ENCODE data around the gene RNASEH1.
A peak's percentile ranks its signal among the peaks of the same experiment; 100 is the strongest.
"Not testable (repeated sequence)": the region's sequence is repeated elsewhere in the genome, so short reads cannot be mapped to it uniquely, and the experiment has no call there.

RNASEH1 gene

DNA sequence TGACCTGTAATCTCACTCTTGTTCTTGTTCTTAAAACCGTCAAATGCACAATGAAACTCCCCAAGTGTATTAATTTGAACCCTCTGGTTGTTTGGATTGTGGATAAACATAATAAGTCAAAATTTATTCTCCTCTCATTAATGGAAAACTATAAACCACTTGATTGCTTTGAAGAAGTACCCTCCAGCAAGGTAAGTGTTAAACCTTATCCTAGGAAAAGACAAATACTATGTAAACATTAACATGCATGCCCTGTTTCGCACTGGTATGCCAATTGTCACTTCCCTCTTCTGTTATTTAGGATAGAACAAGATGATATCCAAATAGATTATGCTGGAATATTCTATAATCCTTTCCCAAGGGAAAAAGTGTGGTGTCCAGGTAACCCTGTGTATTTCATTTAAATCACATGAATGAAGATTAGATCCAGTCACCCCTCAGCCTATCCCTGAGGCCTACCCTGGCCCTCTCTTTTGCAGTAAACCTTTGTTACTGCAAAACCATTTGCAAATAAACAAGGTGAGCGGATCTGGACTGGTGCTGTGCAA lies 40.1 kb downstream of the RNASEH1 start:
- H3K27ac ChIP-seq (ENCODE audit: low read depth, low read length): peak overlapping the region; percentile 89
- peak overlapping the region; percentile 75 for H3K4me3 ChIP-seq (ENCODE audit: low read depth, low read length)
- H3K9ac ChIP-seq (ENCODE audit: low read length): peak overlapping the region; percentile 80
- H3K36me3 ChIP-seq (ENCODE audit: control insufficient read depth, insufficient read depth, low read length): peaks cover 4% of the 10 kb centered on the region
- H3K27me3 ChIP-seq (ENCODE audit: control insufficient read depth, insufficient read depth, low read length): 0 out of 2 replicates have a peak, but pooled peaks cover 6% of the 10 kb centered on the region
- peaks cover 10% of the 10 kb centered on the region for H3K9me3 ChIP-seq (ENCODE audit: control insufficient read depth, insufficient read depth, low read depth, low read length)
- H3K4me1 ChIP-seq (ENCODE audit: control insufficient read depth, insufficient read depth, low read length): peaks cover 12% of the 10 kb centered on the region; the same call in 1 of the 2 replicates

DNA sequence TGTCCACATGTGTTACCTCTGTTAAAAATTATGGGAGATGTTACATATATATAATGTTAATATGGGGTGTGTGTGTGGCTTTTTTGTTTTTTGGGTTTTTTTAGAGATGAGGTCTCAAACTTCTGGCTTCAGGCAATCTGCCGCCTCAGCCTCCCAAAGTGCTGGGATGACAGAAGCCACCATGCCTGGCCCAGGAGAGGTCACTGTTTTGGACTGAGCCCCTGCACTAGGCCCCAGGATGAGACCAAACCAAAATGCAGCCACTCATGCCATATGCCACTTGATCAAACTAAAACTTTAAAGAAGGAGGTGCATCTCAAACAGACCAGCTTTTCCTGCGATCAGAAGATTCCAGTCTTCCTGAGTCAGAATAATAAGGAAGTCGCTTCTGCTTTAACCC lies 41.3 kb downstream of the RNASEH1 start:
- H3K36me3 ChIP-seq (ENCODE audit: control insufficient read depth, insufficient read depth, low read length): peaks cover 12% of the 10 kb centered on the region

DNA sequence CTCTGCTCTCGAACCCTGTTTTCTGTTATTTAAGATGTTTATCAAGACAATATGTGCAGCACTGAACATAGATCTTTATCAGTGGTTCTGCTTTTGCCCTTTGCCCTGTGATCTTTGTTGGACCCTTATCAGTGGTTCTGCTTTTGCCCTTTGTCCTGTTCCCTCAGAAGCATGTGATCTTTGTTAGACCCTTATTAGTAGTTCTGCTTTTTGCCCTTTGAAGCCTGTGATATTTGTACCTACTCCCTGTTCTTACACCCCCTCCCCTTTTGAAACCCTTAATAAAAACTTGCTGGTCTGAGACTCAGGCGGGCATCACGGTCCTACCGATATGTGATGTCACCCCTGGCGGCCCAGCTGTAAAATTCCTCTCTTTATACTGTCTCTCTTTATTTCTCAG lies 42.7 kb downstream of the RNASEH1 start:
- H3K9ac ChIP-seq (ENCODE audit: low read length); H3K4me3 ChIP-seq (ENCODE audit: low read depth, low read length); H3K27me3 ChIP-seq (ENCODE audit: control insufficient read depth, insufficient read depth, low read length); H3K27ac ChIP-seq (ENCODE audit: low read depth, low read length): not testable (repeated sequence)
- peaks cover 10% of the 10 kb centered on the region for H3K9me3 ChIP-seq (ENCODE audit: control insufficient read depth, insufficient read depth, low read depth, low read length)
- peaks cover 22% of the 10 kb centered on the region for H3K36me3 ChIP-seq (ENCODE audit: control insufficient read depth, insufficient read depth, low read length)
- H3K4me1 ChIP-seq (ENCODE audit: control insufficient read depth, insufficient read depth, low read length): peaks cover 11% of the 10 kb centered on the region; the same call in 1 of the 2 replicates

More for the DNA sequence above, 41.3 kb downstream of the RNASEH1 start:
- peaks cover 10% of the 10 kb centered on the region for H3K9me3 ChIP-seq (ENCODE audit: control insufficient read depth, insufficient read depth, low read depth, low read length)
- H3K27me3 ChIP-seq (ENCODE audit: control insufficient read depth, insufficient read depth, low read length): 0 out of 2 replicates have a peak, but pooled peaks cover 6% of the 10 kb centered on the region
- peaks cover 12% of the 10 kb centered on the region; the same call in 1 of the 2 replicates for H3K4me1 ChIP-seq (ENCODE audit: control insufficient read depth, insufficient read depth, low read length)
- H3K9ac ChIP-seq (ENCODE audit: low read length): no peak overlapping the region
- H3K4me3 ChIP-seq (ENCODE audit: low read depth, low read length): no peak overlapping the region
- no peak overlapping the region for H3K27ac ChIP-seq (ENCODE audit: low read depth, low read length)

DNA sequence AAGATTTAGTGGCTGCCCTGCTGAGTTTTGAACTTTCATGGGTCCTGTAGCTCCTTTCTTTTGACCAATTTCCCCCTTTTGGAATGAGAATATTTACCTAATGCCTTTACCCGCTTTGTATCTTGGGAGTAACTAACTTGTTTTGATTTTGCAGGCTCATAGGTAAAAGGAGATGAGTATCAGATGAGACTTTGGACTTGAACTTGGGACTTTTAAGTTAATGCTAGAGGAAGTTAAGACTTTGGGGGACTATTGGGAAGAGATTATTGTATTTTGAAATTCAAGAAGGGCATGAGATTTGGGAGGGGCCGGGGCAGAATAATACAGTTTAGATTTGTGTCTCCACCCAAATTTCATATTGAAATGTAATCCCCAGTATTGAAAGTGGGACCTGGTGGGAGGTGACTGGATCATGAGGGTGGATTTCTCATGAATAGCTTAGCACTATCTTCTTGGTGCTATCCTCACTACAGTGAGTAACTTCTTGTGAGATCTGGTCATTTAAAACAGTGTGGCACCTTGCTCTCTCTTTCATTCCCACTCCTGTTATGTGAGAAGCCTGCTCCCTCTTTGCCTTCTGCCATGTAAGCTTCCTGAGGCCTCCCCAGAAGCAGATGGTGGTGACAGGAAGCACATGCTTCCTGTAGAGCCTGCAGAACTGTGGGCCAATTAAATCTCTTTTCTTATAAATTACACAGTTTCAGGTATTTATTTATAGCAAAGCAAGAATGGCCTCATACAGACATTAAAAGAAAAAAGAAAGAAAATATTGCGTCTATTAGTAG lies 44.9 kb downstream of the RNASEH1 start:
- Histone ChIP-seq H3K9me3 (ENCODE audit: control insufficient read depth, insufficient read depth, low read depth, low read length) (peaks cover 10% of the 10 kb centered on the region), H3K27me3 (ENCODE audit: control insufficient read depth, insufficient read depth, low read length) (no peaks in the 10 kb centered on the region), H3K36me3 (ENCODE audit: control insufficient read depth, insufficient read depth, low read length) (peaks cover 22% of the 10 kb centered on the region), H3K9ac (ENCODE audit: low read length) (no peak overlapping the region), H3K27ac (ENCODE audit: low read depth, low read length) (no peak overlapping the region), H3K4me3 (ENCODE audit: low read depth, low read length) (no peak overlapping the region), H3K4me1 (ENCODE audit: control insufficient read depth, insufficient read depth, low read length) (0 out of 2 replicates have a peak, but pooled peaks cover 6% of the 10 kb centered on the region)

DNA sequence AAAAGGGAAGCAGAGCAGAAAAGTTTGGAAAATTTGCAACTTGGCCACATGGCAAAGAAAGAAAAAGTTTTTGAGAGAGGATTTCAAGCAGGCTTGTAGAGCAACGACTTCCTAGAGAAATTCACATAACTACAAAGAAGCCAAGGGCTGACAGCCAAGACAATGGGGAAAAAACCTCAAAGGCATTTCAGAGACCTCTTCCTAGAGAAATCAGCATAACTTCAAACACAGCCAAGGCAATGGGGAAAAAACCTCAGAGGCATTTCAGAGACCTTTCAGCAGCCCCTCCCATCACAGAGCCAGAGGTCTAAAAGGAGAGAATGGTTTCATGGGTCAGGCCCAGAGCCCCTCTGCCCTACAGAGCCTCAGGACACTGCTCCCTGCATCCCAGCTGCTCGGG lies 46.0 kb downstream of the RNASEH1 start:
- Histone ChIP-seq H3K9me3 (ENCODE audit: control insufficient read depth, insufficient read depth, low read depth, low read length) (peaks cover 10% of the 10 kb centered on the region), H3K4me3 (ENCODE audit: low read depth, low read length) (no peak overlapping the region), H3K9ac (ENCODE audit: low read length) (no peak overlapping the region), H3K27me3 (ENCODE audit: control insufficient read depth, insufficient read depth, low read length) (no peaks in the 10 kb centered on the region), H3K36me3 (ENCODE audit: control insufficient read depth, insufficient read depth, low read length) (peaks cover 22% of the 10 kb centered on the region), H3K27ac (ENCODE audit: low read depth, low read length) (no peak overlapping the region), H3K4me1 (ENCODE audit: control insufficient read depth, insufficient read depth, low read length) (no peaks in the 10 kb centered on the region)

DNA sequence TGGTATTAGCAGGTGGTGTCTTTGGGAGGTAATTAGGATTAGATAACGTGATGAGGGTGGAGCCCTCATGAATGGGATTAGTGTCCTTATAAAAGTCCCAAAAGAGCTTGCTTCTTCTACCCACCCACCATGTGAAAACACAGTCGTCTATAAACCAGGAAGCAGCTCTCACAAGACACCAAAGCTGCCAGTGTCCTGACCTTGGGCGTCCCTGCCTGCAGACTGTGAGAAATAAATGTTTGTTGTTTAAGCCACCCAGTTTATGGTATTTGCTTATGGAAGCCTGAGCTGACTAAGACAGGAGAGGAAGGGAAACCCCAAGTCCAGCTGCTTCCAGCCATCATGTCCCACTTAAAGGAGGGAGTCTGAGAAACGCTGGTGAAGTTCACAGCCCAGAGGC lies 52.4 kb downstream of the RNASEH1 start:
- Histone ChIP-seq H3K9me3 (ENCODE audit: control insufficient read depth, insufficient read depth, low read depth, low read length) (no peaks in the 10 kb centered on the region), H3K4me1 (ENCODE audit: control insufficient read depth, insufficient read depth, low read length) (no peaks in the 10 kb centered on the region), H3K27ac (ENCODE audit: low read depth, low read length) (no peak overlapping the region), H3K4me3 (ENCODE audit: low read depth, low read length) (no peak overlapping the region), H3K9ac (ENCODE audit: low read length) (no peak overlapping the region), H3K36me3 (ENCODE audit: control insufficient read depth, insufficient read depth, low read length) (peaks cover 1% of the 10 kb centered on the region; the same call in 1 of the 2 replicates), H3K27me3 (ENCODE audit: control insufficient read depth, insufficient read depth, low read length) (no peaks in the 10 kb centered on the region)

DNA sequence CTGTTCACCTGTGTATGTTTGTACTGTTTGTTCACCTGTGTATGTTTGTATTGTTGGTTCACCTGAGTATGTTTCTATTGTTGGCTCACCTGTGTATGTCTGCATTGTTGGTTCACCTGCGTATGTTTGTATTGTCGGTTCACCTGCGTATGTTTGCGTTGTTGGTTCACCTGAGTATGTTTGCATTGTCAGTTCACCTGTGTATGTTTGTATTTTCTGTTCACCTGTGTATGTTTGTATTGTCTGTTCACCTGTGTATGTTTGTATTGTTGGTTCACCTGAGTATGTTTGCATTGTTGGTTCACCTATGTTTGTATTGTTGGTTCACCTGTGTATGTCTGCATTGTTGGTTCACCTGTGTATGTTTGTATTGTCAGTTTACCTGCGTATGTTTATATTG lies 53.4 kb downstream of the RNASEH1 start:
- Histone ChIP-seq H3K9ac (ENCODE audit: low read length) (no peak overlapping the region), H3K4me3 (ENCODE audit: low read depth, low read length) (no peak overlapping the region), H3K27me3 (ENCODE audit: control insufficient read depth, insufficient read depth, low read length) (no peaks in the 10 kb centered on the region), H3K9me3 (ENCODE audit: control insufficient read depth, insufficient read depth, low read depth, low read length) (no peaks in the 10 kb centered on the region), H3K27ac (ENCODE audit: low read depth, low read length) (no peak overlapping the region), H3K36me3 (ENCODE audit: control insufficient read depth, insufficient read depth, low read length) (peaks cover 7% of the 10 kb centered on the region; the same call in 1 of the 2 replicates), H3K4me1 (ENCODE audit: control insufficient read depth, insufficient read depth, low read length) (no peaks in the 10 kb centered on the region)

DNA sequence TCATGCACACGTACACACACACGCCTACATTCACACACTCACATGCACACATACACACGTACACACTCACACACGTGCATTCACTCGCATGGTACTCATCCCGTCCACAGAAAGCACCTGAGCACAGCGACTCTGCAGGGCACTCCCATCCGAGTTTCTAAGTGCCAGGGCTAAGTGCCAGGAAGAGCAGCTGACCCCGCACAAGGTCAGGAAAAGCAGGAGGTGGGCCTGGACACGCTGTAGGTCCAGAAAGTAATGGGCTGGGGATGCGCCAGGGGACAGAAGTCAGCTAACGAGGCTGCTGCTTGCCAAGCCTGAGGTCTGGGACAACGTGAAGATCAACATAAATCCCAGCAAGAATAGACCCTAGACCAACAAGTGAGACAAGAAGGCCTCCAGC lies 54.6 kb downstream of the RNASEH1 start:
- Histone ChIP-seq H3K9me3 (ENCODE audit: control insufficient read depth, insufficient read depth, low read depth, low read length) (no peaks in the 10 kb centered on the region), H3K4me1 (ENCODE audit: control insufficient read depth, insufficient read depth, low read length) (no peaks in the 10 kb centered on the region), H3K36me3 (ENCODE audit: control insufficient read depth, insufficient read depth, low read length) (peaks cover 7% of the 10 kb centered on the region; the same call in 1 of the 2 replicates), H3K27me3 (ENCODE audit: control insufficient read depth, insufficient read depth, low read length) (no peaks in the 10 kb centered on the region), H3K9ac (ENCODE audit: low read length) (no peak overlapping the region), H3K4me3 (ENCODE audit: low read depth, low read length) (no peak overlapping the region), H3K27ac (ENCODE audit: low read depth, low read length) (no peak overlapping the region)

DNA sequence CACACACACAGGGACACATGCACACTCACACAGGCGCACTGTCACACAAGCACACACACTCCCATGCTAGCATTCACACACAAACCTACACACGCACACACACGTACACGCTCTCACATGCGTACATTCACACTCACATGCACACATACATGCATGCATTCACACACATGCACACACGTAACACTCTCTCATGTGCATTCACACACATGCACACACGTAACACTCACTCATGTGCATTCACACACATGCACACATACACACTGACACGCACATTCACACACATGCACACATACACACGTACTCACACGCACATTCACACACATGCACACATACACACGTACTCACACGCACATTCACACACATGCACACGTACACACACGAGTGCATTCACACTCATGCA lies 55.1 kb downstream of the RNASEH1 start:
- H3K4me3 ChIP-seq (ENCODE audit: low read depth, low read length): no peak overlapping the region
- no peaks in the 10 kb centered on the region for H3K27me3 ChIP-seq (ENCODE audit: control insufficient read depth, insufficient read depth, low read length)
- H3K27ac ChIP-seq (ENCODE audit: low read depth, low read length): no peak overlapping the region
- no peaks in the 10 kb centered on the region for H3K9me3 ChIP-seq (ENCODE audit: control insufficient read depth, insufficient read depth, low read depth, low read length)
- no peaks in the 10 kb centered on the region for H3K4me1 ChIP-seq (ENCODE audit: control insufficient read depth, insufficient read depth, low read length)
- no peak overlapping the region for H3K9ac ChIP-seq (ENCODE audit: low read length)
- H3K36me3 ChIP-seq (ENCODE audit: control insufficient read depth, insufficient read depth, low read length): peaks cover 7% of the 10 kb centered on the region; the same call in 1 of the 2 replicates

DNA sequence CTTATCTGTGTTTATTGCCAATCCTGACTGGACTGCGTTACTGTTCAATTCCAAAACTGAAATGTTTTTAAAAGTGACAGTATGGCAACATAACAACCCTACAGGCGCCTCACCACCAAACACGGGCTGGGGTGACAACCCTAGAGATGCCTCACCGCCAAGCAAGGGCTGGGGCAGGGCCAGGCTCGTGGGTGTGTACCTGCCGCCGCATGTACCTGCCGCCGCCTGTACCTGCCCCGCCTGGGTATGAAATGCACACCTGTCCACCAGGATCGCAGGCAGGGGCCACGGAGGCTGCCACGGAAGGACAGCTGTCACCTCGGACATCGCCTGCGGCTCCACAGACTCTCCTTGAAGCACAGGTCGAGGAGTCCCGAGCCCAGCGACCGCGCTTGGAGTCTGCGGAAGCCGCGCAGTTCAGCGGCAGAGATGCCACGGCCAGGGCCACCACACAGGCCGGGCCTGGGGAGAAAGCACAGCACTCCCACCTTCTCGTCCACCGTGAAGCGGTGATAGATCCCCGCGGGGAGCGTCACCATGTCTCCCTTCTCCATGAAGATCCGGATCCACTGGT lies 57.7 kb downstream of the RNASEH1 start:
- Histone ChIP-seq H3K4me1 (ENCODE audit: control insufficient read depth, insufficient read depth, low read length) (no peaks in the 10 kb centered on the region), H3K36me3 (ENCODE audit: control insufficient read depth, insufficient read depth, low read length) (peaks cover 7% of the 10 kb centered on the region; the same call in 1 of the 2 replicates)

More for the DNA sequence above, 57.7 kb downstream of the RNASEH1 start:
- H3K27me3 ChIP-seq (ENCODE audit: control insufficient read depth, insufficient read depth, low read length): no peaks in the 10 kb centered on the region
- H3K9ac ChIP-seq (ENCODE audit: low read length): no peak overlapping the region
- H3K9me3 ChIP-seq (ENCODE audit: control insufficient read depth, insufficient read depth, low read depth, low read length): no peaks in the 10 kb centered on the region
- no peak overlapping the region for H3K27ac ChIP-seq (ENCODE audit: low read depth, low read length)
- no peak overlapping the region for H3K4me3 ChIP-seq (ENCODE audit: low read depth, low read length)

Measured in HUES6 (cell line).